ENCODE data around the gene PRICKLE2. TPM values are rescaled to one million over a fixed set of nuclear protein-coding genes. Genes with fewer than 3 reads are reported as not detected.

Gene PRICKLE2
- total and polyA plus RNA-seq, 2 experiments from 2014 or later: 8.5 to 30.3 TPM

DNA sequence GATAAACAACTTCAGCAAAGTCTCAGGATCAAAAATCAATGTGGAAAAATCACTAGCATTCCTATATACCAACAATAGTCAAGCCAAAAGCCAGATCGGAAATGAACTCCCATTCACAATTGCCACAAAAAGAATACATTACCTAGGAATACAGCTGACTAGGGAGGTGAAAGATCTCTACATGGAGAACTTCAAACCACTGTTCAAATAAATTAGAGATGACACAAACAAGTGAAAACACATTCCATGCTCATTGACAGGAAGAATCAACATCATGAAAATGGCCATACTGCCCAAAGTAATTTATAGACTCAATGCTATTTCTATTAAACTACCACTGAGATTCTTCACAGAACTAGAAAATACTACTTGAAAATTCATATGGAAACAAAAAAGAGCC is 107.8 kb downstream of the PRICKLE2 start:
- no peaks in the 10 kb centered on the region for H3K79me2 ChIP-seq
- H3K4me1 ChIP-seq (ENCODE audit: insufficient read depth): no peaks in the 10 kb centered on the region
- no peaks in the 10 kb centered on the region for H3K27me3 ChIP-seq
- no peak overlapping the region for H2AFZ ChIP-seq
- no peak for DNase-seq (ENCODE audit: low spot score)
- no peak overlapping the region for H3K27ac ChIP-seq
- no peak overlapping the region for H3K4me3 ChIP-seq
- H3K9me2 ChIP-seq (replicated peaks; ENCODE audit: insufficient read depth): no peaks in the 10 kb centered on the region
- 88% methylated on average over 1 of the region's 1 CpG for WGBS (ENCODE audit: low lambda C conversion rate, missing lambda C conversion rate)
- no peaks in the 10 kb centered on the region for H4K20me1 ChIP-seq (ENCODE audit: insufficient read depth, poor library complexity, severe bottlenecking)
- no peak overlapping the region for H3K4me2 ChIP-seq
- H3K9me3 ChIP-seq (ENCODE audit: low read depth): no peaks in the 10 kb centered on the region
- TF ChIP-seq, protein P1, sequence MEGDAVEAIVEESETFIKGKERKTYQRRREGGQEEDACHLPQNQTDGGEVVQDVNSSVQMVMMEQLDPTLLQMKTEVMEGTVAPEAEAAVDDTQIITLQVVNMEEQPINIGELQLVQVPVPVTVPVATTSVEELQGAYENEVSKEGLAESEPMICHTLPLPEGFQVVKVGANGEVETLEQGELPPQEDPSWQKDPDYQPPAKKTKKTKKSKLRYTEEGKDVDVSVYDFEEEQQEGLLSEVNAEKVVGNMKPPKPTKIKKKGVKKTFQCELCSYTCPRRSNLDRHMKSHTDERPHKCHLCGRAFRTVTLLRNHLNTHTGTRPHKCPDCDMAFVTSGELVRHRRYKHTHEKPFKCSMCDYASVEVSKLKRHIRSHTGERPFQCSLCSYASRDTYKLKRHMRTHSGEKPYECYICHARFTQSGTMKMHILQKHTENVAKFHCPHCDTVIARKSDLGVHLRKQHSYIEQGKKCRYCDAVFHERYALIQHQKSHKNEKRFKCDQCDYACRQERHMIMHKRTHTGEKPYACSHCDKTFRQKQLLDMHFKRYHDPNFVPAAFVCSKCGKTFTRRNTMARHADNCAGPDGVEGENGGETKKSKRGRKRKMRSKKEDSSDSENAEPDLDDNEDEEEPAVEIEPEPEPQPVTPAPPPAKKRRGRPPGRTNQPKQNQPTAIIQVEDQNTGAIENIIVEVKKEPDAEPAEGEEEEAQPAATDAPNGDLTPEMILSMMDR (IDR thresholded peaks at IDR 0.05; ENCODE audit: poor library complexity): no peak
- TF ChIP-seq EZH2phosphoT487 (IDR thresholded peaks at IDR 0.05; ENCODE audit: low read depth, severe bottlenecking, unreplicated experiment) (no peak), EZH2 (IDR thresholded peaks at IDR 0.05; ENCODE audit: borderline replicate concordance) (no peak)
- H3K36me3 ChIP-seq (replicated peaks; ENCODE audit: insufficient read depth, low read depth): no peaks in the 10 kb centered on the region

GRCh38 chr3:64114651-64115050 is 110.6 kb downstream of the PRICKLE2 start:
- Histone ChIP-seq H3K4me3 (no peak overlapping the region), H3K79me2 (no peaks in the 10 kb centered on the region), H2AFZ (no peak overlapping the region), H3K9me2 (replicated peaks; ENCODE audit: insufficient read depth) (no peaks in the 10 kb centered on the region), H3K36me3 (replicated peaks; ENCODE audit: insufficient read depth, low read depth) (no peaks in the 10 kb centered on the region), H3K9me3 (ENCODE audit: low read depth) (no peaks in the 10 kb centered on the region), H3K4me1 (ENCODE audit: insufficient read depth) (no peaks in the 10 kb centered on the region), H3K27me3 (no peaks in the 10 kb centered on the region), H3K27ac (no peak overlapping the region), H4K20me1 (ENCODE audit: insufficient read depth, poor library complexity, severe bottlenecking) (no peaks in the 10 kb centered on the region), H3K4me2 (no peak overlapping the region)
- TF ChIP-seq EZH2phosphoT487 (IDR thresholded peaks at IDR 0.05; ENCODE audit: low read depth, severe bottlenecking, unreplicated experiment) (no peak), EZH2 (IDR thresholded peaks at IDR 0.05; ENCODE audit: borderline replicate concordance) (no peak)
- TF ChIP-seq, protein P1 (IDR thresholded peaks at IDR 0.05; ENCODE audit: poor library complexity): no peak
- no peak for DNase-seq (ENCODE audit: low spot score)

GRCh38 chr3:64111872-64112271 is 113.4 kb downstream of the PRICKLE2 start:
- Histone ChIP-seq H3K4me3 (no peak overlapping the region), H3K4me2 (no peak overlapping the region), H3K4me1 (ENCODE audit: insufficient read depth) (peaks cover 7% of the 10 kb centered on the region), H3K27ac (no peak overlapping the region), H3K9me2 (replicated peaks; ENCODE audit: insufficient read depth) (no peaks in the 10 kb centered on the region), H3K27me3 (no peaks in the 10 kb centered on the region), H3K9me3 (ENCODE audit: low read depth) (no peaks in the 10 kb centered on the region), H3K36me3 (replicated peaks; ENCODE audit: insufficient read depth, low read depth) (no peaks in the 10 kb centered on the region), H3K79me2 (no peaks in the 10 kb centered on the region), H2AFZ (no peak overlapping the region), H4K20me1 (ENCODE audit: insufficient read depth, poor library complexity, severe bottlenecking) (no peaks in the 10 kb centered on the region)
- no peak for DNase-seq (ENCODE audit: low spot score)
- no peak for TF ChIP-seq EZH2phosphoT487 (IDR thresholded peaks at IDR 0.05; ENCODE audit: low read depth, severe bottlenecking, unreplicated experiment)
- TF ChIP-seq, protein P1 (IDR thresholded peaks at IDR 0.05; ENCODE audit: poor library complexity): no peak
- no peak for TF ChIP-seq EZH2 (IDR thresholded peaks at IDR 0.05; ENCODE audit: borderline replicate concordance)
- 45% methylated on average over 2 of the region's 2 CpGs for WGBS (ENCODE audit: low lambda C conversion rate, missing lambda C conversion rate)

DNA sequence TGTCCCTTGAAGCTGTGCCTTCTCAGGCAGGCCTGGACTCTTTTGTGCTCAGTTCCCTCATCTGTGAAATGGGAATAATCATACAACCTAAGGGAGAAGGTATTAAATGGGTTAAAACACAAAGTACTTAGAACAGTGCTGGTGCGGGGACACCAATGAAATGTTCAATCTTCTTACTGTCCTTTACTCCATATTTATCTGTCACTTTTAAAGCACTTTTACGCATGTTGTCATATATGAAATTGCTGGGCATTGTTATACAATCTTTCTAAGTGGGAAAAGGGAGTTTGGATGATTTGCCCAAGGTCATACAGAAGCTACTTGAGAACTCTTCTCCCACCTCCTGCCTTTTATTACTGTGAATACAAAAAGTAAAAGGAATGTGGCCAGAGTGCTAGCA is 114.2 kb downstream of the PRICKLE2 start:
- Histone ChIP-seq H3K4me1 (ENCODE audit: insufficient read depth) (peaks cover 7% of the 10 kb centered on the region), H3K4me3 (no peak overlapping the region), H3K9me2 (replicated peaks; ENCODE audit: insufficient read depth) (no peaks in the 10 kb centered on the region), H3K36me3 (replicated peaks; ENCODE audit: insufficient read depth, low read depth) (no peaks in the 10 kb centered on the region), H2AFZ (no peak overlapping the region), H3K9me3 (ENCODE audit: low read depth) (no peaks in the 10 kb centered on the region), H3K4me2 (no peak overlapping the region), H3K27ac (no peak overlapping the region), H4K20me1 (ENCODE audit: insufficient read depth, poor library complexity, severe bottlenecking) (no peaks in the 10 kb centered on the region), H3K27me3 (no peaks in the 10 kb centered on the region), H3K79me2 (no peaks in the 10 kb centered on the region)
- 94% methylated on average over 2 of the region's 2 CpGs for WGBS (ENCODE audit: low lambda C conversion rate, missing lambda C conversion rate)
- no peak for DNase-seq (ENCODE audit: low spot score)
- no peak for TF ChIP-seq EZH2phosphoT487 (IDR thresholded peaks at IDR 0.05; ENCODE audit: low read depth, severe bottlenecking, unreplicated experiment)
- no peak for TF ChIP-seq EZH2 (IDR thresholded peaks at IDR 0.05; ENCODE audit: borderline replicate concordance)
- TF ChIP-seq, protein P1 (IDR thresholded peaks at IDR 0.05; ENCODE audit: poor library complexity): no peak

Measured in hepatocyte (in vitro differentiated cells).